Left lung (tissue), 10 donors: ENCODE results near the gene DBT. TPM values are rescaled to one million over a fixed set of nuclear protein-coding genes. Genes with fewer than 3 reads are reported as not detected.

Source experiments
- ATAC-seq: fragments of 200-7000 bp; cut with Tn5 transposase; one replicate; pipeline ENCODE4 v1.9.1; 2020; ENCODE audit warnings: moderate library complexity
- DNase-seq, 4 donors: peaks; one replicate each; pipeline ENCODE4 v3.0.0-alpha.2; 2013 to 2020
- H3K27ac ChIP-seq, 2 donors: fragments of 200-600 bp; sonication (generic) in 1 of 2; one replicate each; pipeline versions ENCODE4 v1.5.0 to v1.8.0; 2020 to 2021
- H3K27me3 ChIP-seq, 2 donors: fragments of 200-600 bp; sonication (generic) in 1 of 2; one replicate each; pipeline versions ENCODE4 v1.5.0 to v1.8.0; 2020 to 2021
- H3K36me3 ChIP-seq, 2 donors: fragments of 200-600 bp; sonication (generic) in 1 of 2; one replicate each; pipeline versions ENCODE4 v1.5.0 to v1.8.0; 2020 to 2021
- H3K4me1 ChIP-seq, 2 donors: fragments of 200-600 bp; one replicate each; pipeline ENCODE4 v1.8.0; 2021
- H3K4me3 ChIP-seq, 2 donors: fragments of 200-600 bp; sonication (generic) in 1 of 2; one replicate each; pipeline versions ENCODE4 v1.5.0 to v1.8.0; 2020 to 2021; ENCODE audit warnings: mild to moderate bottlenecking in 1 of 2
- H3K9me3 ChIP-seq, 2 donors: fragments of 200-600 bp; sonication (generic) in 1 of 2; one replicate each; pipeline versions ENCODE4 v1.5.0 to v1.8.0; 2020 to 2021
- CTCF ChIP-seq, 2 donors: fragments of 200-600 bp; sonication (generic) in 1 of 2; IDR thresholded peaks; one replicate each; pipeline versions ENCODE4 v1.5.0 to v1.8.0; 2021; ENCODE audit warnings: antibody characterized with exemption in 2 of 2
- intact Hi-C, 2 donors: fragments of 100-400 bp; cut with DNase I; formaldehyde crosslinking; loops; one replicate each; pipeline versions ENCODE4 v1.11.2 to v1.14.2; 2022
- polyA plus RNA-seq, 6 donors: library from polyadenylated mRNA; unstranded; fragments of 120-200 nt; gene quantifications; one replicate each; pipeline ENCODE4 v1.2.1, GENCODE V29; 2013; ENCODE audit not compliant: insufficient read length in 6 of 6
- total RNA-seq, 2 donors: library from RNA; stranded (reverse); fragmentation: NEBNext Ultra II Directional; extraction: Animal tissue kit (Norgen Biotek cat#: 25700); gene quantifications; one replicate each; pipeline ENCODE4 v1.2.1, GENCODE V29; 2021
- donor health status: DM: no; HTN: yes; CAD: no.
- donor health status: DM: no; HTN: no; CAD: no.

DBT gene
- total and polyA plus RNA-seq, 8 donors = 15.9 to 23.0 (median 19.8) TPM

GRCh38 chr1:100232156-100232555 lies 17.5 kb downstream of the DBT start:
- H3K36me3 ChIP-seq = peaks cover 0 to 50% of the 10 kb centered on the region in 2 donors

GRCh38 chr1:100231721-100232120 lies 17.9 kb downstream of the DBT start:
- Histone ChIP-seq H3K4me1 (peaks cover 0 to 3% of the 10 kb centered on the region in 2 donors), H3K27ac (no peak overlapping the region), H3K9me3 (no peaks in the 10 kb centered on the region), H3K4me3 (no peak overlapping the region), H3K27me3 (no peaks in the 10 kb centered on the region), H3K36me3 (peaks cover 0 to 50% of the 10 kb centered on the region in 2 donors)
- TF ChIP-seq CTCF (IDR thresholded peaks at IDR 0.05) = no peak
- intact Hi-C loops = no loop called here
- ATAC-seq = no peak
- DNase-seq = no peak

More at GRCh38 chr1:100232156-100232555, 17.5 kb downstream of the DBT start:
- Histone ChIP-seq H3K4me1 (peaks cover 0 to 3% of the 10 kb centered on the region in 2 donors), H3K27me3 (no peaks in the 10 kb centered on the region), H3K4me3 (no peak overlapping the region), H3K9me3 (no peaks in the 10 kb centered on the region), H3K27ac (no peak overlapping the region)
- no peak for ATAC-seq
- no peak for TF ChIP-seq CTCF (IDR thresholded peaks at IDR 0.05)
- no peak for DNase-seq
- intact Hi-C loops = no loop called here

- Histone ChIP-seq H3K4me3 (no peak overlapping the region), H3K36me3 (peaks cover 0 to 50% of the 10 kb centered on the region in 2 donors), H3K27me3 (no peaks in the 10 kb centered on the region), H3K27ac (no peak overlapping the region), H3K4me1 (peaks cover 0 to 3% of the 10 kb centered on the region in 2 donors), H3K9me3 (no peaks in the 10 kb centered on the region)
- ATAC-seq (no peak), DNase-seq (no peak)
- no peak for TF ChIP-seq CTCF (IDR thresholded peaks at IDR 0.05)
- intact Hi-C loops = no loop called here
Measured at GRCh38 chr1:100230765-100231164, 18.9 kb downstream of the DBT start.

- Histone ChIP-seq H3K9me3 (no peaks in the 10 kb centered on the region), H3K27ac (no peak overlapping the region), H3K27me3 (no peaks in the 10 kb centered on the region), H3K36me3 (peaks cover 0 to 50% of the 10 kb centered on the region in 2 donors), H3K4me1 (peaks cover 0 to 3% of the 10 kb centered on the region in 2 donors), H3K4me3 (no peak overlapping the region)
- DNase-seq (no peak), ATAC-seq (no peak)
- TF ChIP-seq CTCF (IDR thresholded peaks at IDR 0.05) = no peak
- intact Hi-C loops = no loop called here
Measured at GRCh38 chr1:100229681-100230443, 19.8 kb downstream of the DBT start.

GRCh38 chr1:100222428-100222827 lies 27.2 kb downstream of the DBT start:
- ATAC-seq = no peak
- H3K4me1 ChIP-seq = no peaks in the 10 kb centered on the region
- DNase-seq = no peak
- H3K4me3 ChIP-seq = no peak overlapping the region
- H3K9me3 ChIP-seq = no peaks in the 10 kb centered on the region
- no peak overlapping the region for H3K27ac ChIP-seq
- H3K36me3 ChIP-seq = peaks cover 0 to 7% of the 10 kb centered on the region in 2 donors
- no peak for TF ChIP-seq CTCF (IDR thresholded peaks at IDR 0.05)
- intact Hi-C loops = no loop called here
- no peaks in the 10 kb centered on the region for H3K27me3 ChIP-seq
